ENCODE measurements around the gene PACRG.

Gene PACRG

GRCh38 chr6:163185744-163186143, 458.0 kb downstream of the PACRG start:
- no peak for FAIRE-seq

- FAIRE-seq: no peak
These were observed 458.8 kb downstream of the PACRG start for GRCh38 chr6:163186527-163186926.

- no peak for FAIRE-seq
These were observed 459.4 kb downstream of the PACRG start for GRCh38 chr6:163187201-163187600.

- no peak for FAIRE-seq
These were observed 459.8 kb downstream of the PACRG start for GRCh38 chr6:163187606-163188005.

GRCh38 chr6:163188746-163189145, 461.0 kb downstream of the PACRG start:
- FAIRE-seq: no peak

GRCh38 chr6:163189609-163190008, 461.8 kb downstream of the PACRG start:
- FAIRE-seq: no peak

- no peak for FAIRE-seq
These were observed 463.0 kb downstream of the PACRG start for GRCh38 chr6:163190786-163191185.

GRCh38 chr6:163191704-163192537, 464.1 kb downstream of the PACRG start:
- no peak for FAIRE-seq

GRCh38 chr6:163192591-163192990, 464.8 kb downstream of the PACRG start:
- no peak for FAIRE-seq

- no peak for FAIRE-seq
These were observed 465.6 kb downstream of the PACRG start for GRCh38 chr6:163193326-163193725.

- FAIRE-seq: no peak
These were observed 468.2 kb downstream of the PACRG start for GRCh38 chr6:163195721-163196691.

GRCh38 chr6:163197839-163198238, 470.1 kb downstream of the PACRG start:
- FAIRE-seq: no peak

- FAIRE-seq: no peak
These were observed 470.6 kb downstream of the PACRG start for GRCh38 chr6:163198396-163198795.

GRCh38 chr6:163199371-163199770, 471.6 kb downstream of the PACRG start:
- FAIRE-seq: no peak

- no peak for FAIRE-seq
These were observed 472.5 kb downstream of the PACRG start for GRCh38 chr6:163200289-163200688.

- FAIRE-seq: no peak
These were observed 472.9 kb downstream of the PACRG start for GRCh38 chr6:163200694-163201093.

- FAIRE-seq: no peak
These were observed 474.1 kb downstream of the PACRG start for GRCh38 chr6:163201855-163202254.

- FAIRE-seq: no peak
These were observed 478.4 kb downstream of the PACRG start for GRCh38 chr6:163206196-163206595.

GRCh38 chr6:163207431-163208383, 479.9 kb downstream of the PACRG start:
- FAIRE-seq: no peak

- no peak for FAIRE-seq
These were observed 481.2 kb downstream of the PACRG start for GRCh38 chr6:163209005-163209404.

- no peak for FAIRE-seq
These were observed 484.3 kb downstream of the PACRG start for GRCh38 chr6:163212123-163212522.

GRCh38 chr6:163214259-163214658, 486.5 kb downstream of the PACRG start:
- FAIRE-seq: peak; percentile 72

Measured in A204.1 (cell line).